Measurements from ENCODE around the gene CAMSAP2. TPM values are rescaled to one million over a fixed set of nuclear protein-coding genes. Genes with fewer than 3 reads are reported as not detected.

CAMSAP2 gene
- total RNA-seq, 1 donor from 2014 or later = 47.9 TPM

DNA sequence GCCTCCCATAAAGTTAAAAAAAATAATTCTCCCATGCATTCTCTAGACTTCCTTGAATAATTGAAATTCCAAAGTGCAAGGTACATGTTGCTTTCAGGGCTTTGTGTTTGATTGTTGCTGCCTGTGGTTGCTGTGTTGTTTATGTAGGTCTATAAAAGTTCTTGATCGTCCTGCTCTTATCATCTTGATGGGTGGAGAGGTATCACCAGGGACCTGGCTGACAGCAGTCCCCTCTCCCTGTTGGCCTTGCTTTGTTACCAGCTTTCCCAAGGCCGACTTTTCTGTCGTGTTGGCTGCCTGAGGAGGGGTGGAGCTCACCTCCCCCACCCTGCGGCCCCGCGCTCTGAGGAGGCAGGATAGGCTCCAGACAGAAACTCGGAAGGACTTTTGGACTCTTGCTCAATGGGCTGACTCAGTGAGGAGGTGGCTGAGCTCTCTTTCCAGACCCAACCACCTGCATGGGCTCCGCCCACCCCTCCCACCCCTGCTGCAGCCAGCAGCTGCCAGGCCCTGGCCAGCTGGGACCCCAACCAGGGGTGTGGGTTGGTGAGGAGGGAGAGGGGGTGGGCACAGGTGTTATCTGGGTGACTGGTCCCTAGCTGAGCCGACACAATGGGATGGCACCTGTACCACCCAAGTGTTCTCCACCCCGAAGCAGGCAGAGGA is 158.0 kb downstream of the CAMSAP2 start:
- no peak for DNase-seq (ENCODE audit: low read depth)

DNA sequence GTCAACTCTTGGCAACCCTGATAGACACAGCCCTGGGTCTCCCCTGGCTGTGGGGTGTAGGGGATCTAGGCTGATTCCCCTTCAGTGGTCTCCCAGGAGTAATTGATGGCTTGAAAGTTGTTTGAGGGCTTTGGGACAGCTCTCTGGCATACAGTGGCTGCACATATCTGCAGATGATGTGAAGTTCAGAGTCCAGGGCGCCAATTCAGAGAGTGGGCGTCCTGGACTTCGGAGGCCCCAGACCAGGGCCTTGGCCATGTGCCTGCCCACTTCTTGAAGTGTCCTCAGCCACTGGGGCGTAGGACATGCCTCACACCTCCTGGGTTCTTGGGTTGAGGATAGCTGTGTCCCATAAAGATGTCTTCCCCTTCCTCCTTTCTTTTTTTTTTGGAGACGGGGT is 158.6 kb downstream of the CAMSAP2 start:
- DNase-seq (ENCODE audit: low read depth) = no peak

DNA sequence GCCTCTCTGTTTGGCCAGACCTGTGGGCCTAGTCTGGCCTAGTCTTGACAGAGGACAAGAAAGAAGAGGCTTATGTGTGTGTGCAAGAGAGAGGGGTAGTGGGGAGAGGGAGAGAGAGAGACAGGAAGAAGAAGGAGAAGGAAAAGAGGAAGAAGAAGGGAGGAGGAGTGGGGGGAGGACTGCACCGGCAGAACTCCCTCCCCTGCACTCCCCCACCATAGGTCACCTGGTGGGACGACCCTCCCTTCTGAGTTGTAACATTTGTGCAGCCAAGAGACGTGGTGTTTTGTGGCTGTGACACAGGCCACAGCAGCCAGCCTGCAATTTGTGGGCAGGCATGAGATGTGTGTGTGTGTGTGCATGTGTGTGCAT is 160.3 kb downstream of the CAMSAP2 start:
- no peak for DNase-seq (ENCODE audit: low read depth)

DNA sequence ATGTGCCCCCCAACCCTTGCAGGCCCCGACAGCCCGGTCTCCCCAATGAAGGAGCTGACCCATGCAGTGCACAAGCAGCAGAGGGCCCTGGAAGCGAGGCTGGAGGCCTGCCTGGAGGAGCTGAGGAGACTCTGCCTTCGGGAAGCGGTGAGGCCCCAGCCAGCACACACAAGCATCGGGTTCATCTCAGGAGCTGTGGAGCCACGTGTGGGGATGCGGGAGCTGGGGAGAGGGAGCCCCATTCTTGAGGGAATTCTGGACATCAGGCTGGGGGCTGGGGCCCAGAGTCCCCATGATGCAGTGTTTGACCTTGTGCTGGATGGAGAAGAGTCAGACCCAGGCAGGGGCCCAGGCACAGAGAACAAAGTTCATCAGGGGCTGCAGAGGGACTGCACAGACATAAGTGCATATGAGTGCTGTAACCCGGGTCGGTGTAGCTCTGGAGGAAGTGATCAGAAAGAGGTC is 160.8 kb downstream of the CAMSAP2 start:
- no peak for DNase-seq (ENCODE audit: low read depth)

DNA sequence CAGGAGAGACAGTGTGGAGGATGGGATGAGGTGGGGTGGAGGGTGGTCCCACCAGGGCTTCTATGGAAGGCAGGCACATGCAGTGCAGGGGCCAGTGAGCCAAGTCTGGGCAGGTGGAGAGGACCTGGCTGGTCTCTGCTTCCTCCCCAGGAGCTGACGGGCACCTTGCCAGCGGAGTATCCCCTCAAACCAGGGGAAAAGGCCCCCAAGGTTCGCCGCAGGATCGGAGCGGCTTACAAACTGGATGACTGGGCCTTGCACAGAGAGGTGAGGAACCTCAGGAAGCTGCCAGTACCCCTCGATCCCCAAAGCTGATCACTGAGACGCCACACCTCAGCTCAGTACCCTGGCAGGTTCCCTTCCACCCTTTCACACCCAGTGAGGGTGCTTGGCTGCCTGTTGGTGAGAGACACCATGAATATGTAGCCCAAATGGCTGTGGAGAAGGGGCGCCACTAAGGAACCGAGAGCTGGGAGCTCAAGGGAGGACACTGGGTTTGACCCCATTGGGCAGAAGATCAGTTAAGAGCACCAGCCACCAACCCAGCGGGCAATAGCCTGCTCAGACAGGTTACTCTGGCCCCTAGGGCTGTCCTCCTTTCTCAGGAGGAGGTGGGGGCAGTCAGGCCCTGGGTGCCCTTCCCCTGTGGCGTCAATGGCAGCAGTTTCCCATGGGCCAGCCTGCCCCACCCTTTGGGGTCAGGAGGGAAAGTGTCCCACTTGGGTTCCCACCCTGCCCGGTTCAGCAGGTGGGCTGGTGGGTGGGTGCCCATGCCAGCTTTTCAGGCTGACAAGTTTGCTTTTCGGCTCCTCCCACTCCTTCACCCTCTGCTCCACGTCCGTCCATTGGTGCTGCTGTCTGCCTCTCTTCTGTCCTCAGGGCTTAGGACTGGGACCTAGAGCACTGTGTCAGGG is 161.5 kb downstream of the CAMSAP2 start:
- no peak for DNase-seq (ENCODE audit: low read depth)

DNA sequence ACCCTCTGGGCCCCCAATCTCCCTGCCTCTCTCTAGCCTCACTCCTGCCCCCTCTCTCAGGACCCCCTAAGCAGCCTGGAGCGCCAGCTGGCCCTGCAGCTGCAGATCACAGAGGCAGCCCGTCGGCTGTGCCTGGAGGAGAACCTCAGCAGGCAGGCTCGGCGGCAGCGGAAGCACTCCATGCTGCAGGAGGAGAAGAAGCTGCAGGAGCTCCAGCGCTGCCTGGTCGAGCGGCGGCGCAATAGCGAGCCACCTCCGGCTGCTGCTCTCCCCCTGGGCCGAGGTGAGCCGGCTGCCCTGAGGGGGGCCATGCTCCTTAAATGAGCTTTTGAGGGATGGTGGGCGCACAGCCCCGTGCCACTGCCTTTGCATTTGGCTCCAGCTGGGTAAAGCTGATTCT is 162.2 kb downstream of the CAMSAP2 start:
- no peak for DNase-seq (ENCODE audit: low read depth)

DNA sequence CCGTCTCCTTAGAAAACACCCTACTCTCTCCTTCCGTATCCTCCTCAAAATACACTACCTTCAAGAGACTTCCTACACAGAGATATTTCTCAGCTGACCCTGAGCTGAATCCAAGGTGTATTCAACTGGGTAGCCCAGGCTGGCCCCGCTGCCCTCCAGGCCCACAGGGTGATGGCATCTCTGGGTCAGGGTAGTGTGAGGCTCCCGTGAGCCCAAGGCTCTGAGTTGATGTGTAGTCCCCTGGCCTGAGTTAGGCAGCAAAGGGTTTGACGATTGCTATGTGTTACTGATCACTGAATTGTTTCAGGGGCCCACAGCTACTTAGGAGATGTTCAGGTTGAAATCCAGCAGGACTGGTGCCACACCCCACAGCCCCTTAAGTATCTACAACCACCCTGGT is 162.7 kb downstream of the CAMSAP2 start:
- no peak for DNase-seq (ENCODE audit: low read depth)

DNA sequence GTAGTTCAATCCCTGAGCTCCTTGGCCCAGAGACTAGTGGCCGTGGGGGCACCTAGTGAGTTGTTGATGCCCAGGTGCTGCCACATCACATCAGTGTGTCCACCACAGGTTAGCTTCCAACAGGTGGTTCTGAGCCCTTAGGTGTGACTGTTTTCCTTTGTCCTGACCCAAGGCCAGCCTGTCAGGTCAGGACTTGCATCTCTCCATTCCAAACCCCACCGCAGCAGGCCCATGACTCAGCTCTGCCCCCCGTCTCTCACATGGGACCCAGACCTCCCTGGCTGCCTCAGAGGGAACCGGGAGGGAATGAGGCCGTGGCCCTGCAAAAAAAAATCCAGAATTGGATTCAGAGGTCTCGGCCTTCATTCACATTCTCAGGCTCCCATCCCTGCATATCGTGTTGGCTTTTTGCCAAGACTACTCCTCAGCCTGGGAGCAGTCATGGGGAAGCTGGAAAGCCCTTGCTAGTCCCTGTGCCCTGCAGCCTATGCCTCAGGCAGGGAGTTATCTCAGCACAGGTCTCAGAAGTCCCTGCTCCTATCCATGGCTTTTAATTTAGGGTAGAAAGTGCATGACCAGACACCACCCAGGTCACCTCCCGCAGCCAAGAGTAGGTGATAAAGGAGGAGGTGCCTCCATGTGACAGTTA is 163.2 kb downstream of the CAMSAP2 start:
- DNase-seq (ENCODE audit: low read depth) = no peak

DNA sequence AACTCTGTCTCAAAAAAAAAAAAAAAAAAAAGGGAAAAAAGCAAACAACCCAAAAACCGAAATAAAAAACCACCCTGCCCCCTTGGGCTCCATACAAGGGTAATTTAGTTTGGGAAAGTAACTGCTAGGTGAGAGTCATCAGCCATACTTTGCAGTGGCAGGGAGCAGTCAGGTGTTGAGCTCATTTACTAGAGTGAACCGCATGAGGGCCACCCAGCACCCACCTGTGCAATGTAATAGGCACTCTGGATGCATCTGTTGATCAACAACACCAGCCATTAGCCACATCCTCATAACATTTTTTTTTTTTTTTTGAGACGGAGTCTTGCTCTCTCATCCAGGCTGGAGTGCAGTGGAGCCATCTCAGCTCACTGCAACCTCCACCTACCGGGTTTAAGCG is 165.1 kb downstream of the CAMSAP2 start:
- no peak for DNase-seq (ENCODE audit: low read depth)

DNA sequence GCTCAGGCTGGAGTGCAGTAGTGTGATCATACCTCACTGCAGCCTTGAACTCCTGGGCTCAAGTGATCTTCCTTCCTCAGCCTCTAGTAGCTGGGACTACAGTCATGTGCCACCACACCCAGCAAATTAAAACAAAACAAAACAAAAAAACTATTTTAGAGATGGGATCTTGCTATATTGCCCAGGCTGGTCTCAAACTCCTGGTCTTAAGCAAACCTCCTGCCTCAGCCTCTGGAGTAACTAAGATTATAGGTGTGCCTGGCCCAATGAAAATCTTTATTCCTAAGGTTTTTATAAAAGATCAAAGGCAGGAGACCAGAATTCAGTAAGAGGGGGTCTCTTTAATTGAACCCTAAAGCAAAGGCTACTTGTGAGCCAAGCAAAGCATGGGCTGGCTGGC is 166.1 kb downstream of the CAMSAP2 start:
- no peak for DNase-seq (ENCODE audit: low read depth)

DNA sequence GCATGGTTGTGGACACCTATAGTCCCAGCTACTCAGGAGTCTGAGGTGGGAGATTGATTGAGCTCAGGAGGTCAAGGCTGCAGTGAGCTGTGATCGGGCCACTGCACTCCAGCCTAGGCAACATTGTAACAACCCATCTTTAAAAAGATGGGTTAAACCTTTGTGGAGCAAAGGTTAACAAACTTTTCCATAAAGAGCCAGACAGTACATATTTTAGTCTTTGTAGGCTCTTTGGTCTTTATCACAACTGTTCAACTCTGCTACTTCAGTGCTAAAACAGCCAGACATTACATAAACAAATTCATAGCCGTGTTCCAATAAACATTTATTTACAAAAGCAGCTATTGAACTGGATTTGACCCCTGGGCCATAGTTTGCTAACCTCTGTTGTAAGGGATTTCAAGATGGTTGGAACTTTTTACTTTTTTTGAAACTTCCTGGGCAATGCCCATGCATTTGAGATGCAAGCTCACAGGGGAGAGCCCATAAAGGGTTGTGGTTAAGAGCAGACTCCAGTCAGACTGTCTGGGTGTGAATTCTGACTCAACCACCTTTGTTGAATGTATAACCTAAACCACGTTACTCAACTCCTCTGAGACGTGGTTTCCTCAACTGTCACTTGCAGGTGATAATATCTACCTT is 166.8 kb downstream of the CAMSAP2 start:
- no peak for DNase-seq (ENCODE audit: low read depth)

DNA sequence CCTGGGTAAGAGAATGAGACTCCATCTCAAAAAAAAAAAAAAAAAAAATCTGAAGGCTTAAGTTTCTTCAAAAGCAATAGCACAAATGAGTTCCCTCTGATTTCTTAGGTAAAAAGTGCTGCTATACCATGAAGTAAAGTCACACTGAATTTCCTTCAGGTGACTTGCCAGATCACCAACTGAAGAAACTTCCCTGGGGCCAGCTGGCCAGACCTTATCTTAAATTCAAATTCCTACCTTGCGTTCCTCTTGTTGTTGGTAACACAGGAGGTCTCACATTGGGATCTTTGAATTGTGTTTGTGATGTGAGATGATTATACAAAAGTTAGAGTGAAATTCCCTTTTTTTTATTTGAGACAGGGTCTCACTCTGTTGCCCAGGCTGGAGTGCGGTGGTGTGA is 167.8 kb downstream of the CAMSAP2 start:
- DNase-seq (ENCODE audit: low read depth) = no peak

DNA sequence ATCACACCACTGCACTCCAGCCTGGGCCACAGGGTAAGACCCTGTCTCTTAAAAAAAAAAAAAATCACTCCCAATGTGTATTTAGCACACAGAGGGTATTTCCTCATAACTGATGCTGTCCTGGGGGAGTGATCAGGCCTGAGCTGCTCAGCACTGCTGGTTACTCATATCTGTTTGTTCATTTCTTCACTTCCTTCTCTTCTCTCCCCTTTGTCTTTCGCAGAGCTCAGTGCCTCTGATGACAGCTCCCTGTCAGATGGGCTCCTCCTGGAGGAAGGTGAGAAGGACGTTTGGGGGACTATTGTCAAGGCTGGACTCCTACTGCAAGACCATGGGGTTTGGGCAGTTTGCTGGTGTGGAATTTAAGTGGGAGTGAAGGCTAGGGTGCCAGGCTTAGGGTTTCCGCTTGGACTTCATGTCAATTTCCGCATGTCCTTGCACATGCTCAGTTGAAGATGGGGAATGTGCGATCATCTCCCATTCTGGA is 169.0 kb downstream of the CAMSAP2 start:
- no peak for DNase-seq (ENCODE audit: low read depth)

DNA sequence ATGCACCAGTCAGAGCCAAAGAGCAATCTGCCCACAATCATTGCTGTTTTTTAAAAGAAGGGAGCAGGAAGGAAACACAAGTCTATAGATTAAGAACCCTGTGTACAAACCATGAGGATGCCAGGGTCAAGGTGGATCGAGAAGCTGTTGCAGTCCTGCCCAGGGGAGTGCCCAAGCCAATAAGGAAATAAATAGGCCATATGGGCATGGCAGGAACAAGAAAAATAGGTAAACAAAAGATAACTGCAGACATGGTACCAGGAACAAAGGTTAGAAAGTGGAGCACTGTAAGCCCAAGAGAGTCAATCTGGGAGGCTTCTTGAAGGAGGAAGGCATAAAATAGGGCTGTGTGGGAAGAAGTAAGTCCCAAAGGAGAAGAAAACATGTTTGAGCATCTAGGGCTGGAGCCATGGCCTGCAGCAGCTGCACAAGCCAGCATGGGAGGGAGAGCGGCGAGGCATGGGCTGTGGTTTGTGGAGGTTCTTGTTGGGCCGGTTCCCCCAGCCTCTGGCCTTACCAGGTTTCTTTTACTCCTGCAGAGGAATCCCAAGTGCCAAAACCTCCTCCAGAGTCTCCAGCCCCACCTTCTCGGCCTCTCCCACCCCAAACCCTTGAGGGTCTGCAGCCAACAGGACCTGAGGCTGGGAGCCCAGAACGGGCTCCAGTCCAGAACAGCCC is 169.6 kb downstream of the CAMSAP2 start:
- DNase-seq (ENCODE audit: low read depth) = no peak

DNA sequence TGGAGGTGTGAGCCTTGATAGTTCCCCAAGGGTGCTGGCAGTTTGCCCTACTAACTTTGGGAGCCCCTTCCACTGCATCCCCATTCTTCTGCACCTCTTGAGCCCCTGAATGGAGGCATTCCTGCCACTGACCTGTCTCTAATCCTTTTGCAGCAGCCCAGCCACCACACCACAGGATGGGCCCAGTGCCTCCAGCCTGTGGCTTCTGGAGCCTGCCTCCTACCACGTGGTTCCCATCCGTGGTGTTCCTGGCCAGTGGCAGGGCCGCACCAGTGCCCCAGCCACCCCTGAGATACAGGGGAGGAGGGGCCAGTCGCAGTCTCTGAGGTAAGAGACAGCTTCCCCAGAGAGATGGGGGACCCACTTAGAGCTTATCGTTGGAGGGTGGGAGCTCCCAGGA is 170.4 kb downstream of the CAMSAP2 start:
- DNase-seq (ENCODE audit: low read depth) = peak; percentile 27

DNA sequence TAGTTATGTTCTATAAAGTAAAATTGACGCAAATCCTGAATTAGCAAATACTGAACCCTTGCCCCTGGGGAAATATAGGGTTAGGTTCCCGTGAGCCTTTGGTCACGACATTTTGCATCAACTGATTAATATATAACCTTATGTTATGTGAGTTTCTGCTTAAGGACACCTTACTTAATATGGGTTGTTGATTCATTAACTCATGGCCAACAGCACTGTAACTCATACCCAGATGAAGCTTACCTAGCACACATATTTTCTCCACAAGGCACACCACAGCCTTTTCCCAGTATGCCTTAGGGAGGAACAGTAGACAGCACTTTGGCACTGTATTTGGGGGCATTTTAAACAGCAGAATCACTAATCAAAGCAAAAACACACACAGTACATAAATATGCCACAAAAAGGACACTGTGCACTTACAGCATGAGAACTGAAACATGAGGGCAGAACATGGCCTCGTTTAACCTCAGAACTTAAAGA is 171.1 kb downstream of the CAMSAP2 start:
- DNase-seq (ENCODE audit: low read depth) = no peak
